IMR-90 (cell line): ENCODE data around the gene SLC23A3. TPM values are rescaled to one million over a fixed set of nuclear protein-coding genes. Genes with fewer than 3 reads are reported as not detected.

Experiments used
- ATAC-seq: fragments of 200-7000 bp; cut with Tn5 transposase; 2 replicates; pipeline ENCODE4 v1.9.1; 2020; ENCODE audit warnings: low read depth, mild to moderate bottlenecking, moderate library complexity
- BruUV-seq: library from RNA; stranded (reverse); fragments of 400-500 nt; replicated peaks from 2 replicates; lab custom pipeline; 2021; lab: Mats Ljungman, UMichigan
- CTCF ChIA-PET: fragments of 300-600 bp; formaldehyde crosslinking; extraction: SDS; loops from one replicate; lab custom pipeline; 2021; ENCODE audit warnings: antibody characterized with exemption; lab: Yijun Ruan, JAX
- POLR2A ChIA-PET: fragments of 300-600 bp; sonication (Branson Sonifier 250); formaldehyde crosslinking; loops from one replicate; lab custom pipeline; 2022; ENCODE audit warnings: antibody characterized with exemption; ENCODE audit not compliant: unreplicated experiment; lab: Charles Lee
- DNase-seq: peaks from one replicate; pipeline ENCODE4 v3.0.0; 2013
- H2AFZ ChIP-seq: replicated peaks from 2 replicates; pipeline ENCODE3; 2013; ENCODE audit warnings: low read length, mild to moderate bottlenecking; ENCODE audit not compliant: poor library complexity
- H2AK5ac ChIP-seq: 2 replicates; pipeline ENCODE4 v1.6.1; 2013; ENCODE audit warnings: low read depth, low read length, inconsistent platforms
- H2AK9ac ChIP-seq: replicated peaks from 2 replicates; pipeline ENCODE3; 2013; ENCODE audit warnings: mild to moderate bottlenecking, low read depth, low read length, moderate library complexity; ENCODE audit not compliant: poor library complexity
- H2BK120ac ChIP-seq: 2 replicates; pipeline ENCODE4 v1.6.1; 2013; ENCODE audit warnings: low read depth, low read length, inconsistent platforms
- H2BK15ac ChIP-seq: 3 replicates; pipeline ENCODE4 v1.6.1; 2013; ENCODE audit warnings: low read depth, low read length, inconsistent platforms
- H2BK20ac ChIP-seq: 2 replicates; pipeline ENCODE4 v1.6.1; 2013; ENCODE audit warnings: low read depth, mild to moderate bottlenecking, inconsistent platforms, low read length, moderate library complexity
- H2BK5ac ChIP-seq: 2 replicates; pipeline ENCODE4 v1.6.1; 2013; ENCODE audit warnings: mild to moderate bottlenecking, low read depth, low read length, inconsistent platforms; ENCODE audit not compliant: poor library complexity, severe bottlenecking
- H3K14ac ChIP-seq: replicated peaks from 2 replicates; pipeline ENCODE4 v1.6.1; 2013; ENCODE audit warnings: low read depth, low read length, inconsistent platforms
- H3K18ac ChIP-seq: 2 replicates; pipeline ENCODE4 v1.6.1; 2013; ENCODE audit warnings: low read depth, low read length, control low read depth
- H3K23ac ChIP-seq: 2 replicates; pipeline ENCODE4 v1.6.1; 2013; ENCODE audit warnings: low read depth, low read length, inconsistent platforms
- H3K27ac ChIP-seq: 2 replicates; pipeline ENCODE4 v1.5.1; 2013; ENCODE audit warnings: mild to moderate bottlenecking, control low read depth, low read length; ENCODE audit not compliant: insufficient read depth
- H3K27me3 ChIP-seq: 2 replicates; pipeline ENCODE4 v1.6.1; 2013; ENCODE audit warnings: low read length; ENCODE audit not compliant: control insufficient read depth, insufficient read depth
- H3K36me3 ChIP-seq: 2 replicates; pipeline ENCODE4 v1.6.1; 2013; ENCODE audit warnings: low read length, mixed read lengths; ENCODE audit not compliant: control insufficient read depth, insufficient read depth
- H3K4ac ChIP-seq: 2 replicates; pipeline ENCODE4 v1.6.1; 2013; ENCODE audit warnings: low read depth, low read length, inconsistent platforms
- H3K4me1 ChIP-seq: 2 replicates; pipeline ENCODE4 v1.6.1; 2013; ENCODE audit warnings: low read length, mixed read lengths; ENCODE audit not compliant: control insufficient read depth, insufficient read depth
- H3K4me2 ChIP-seq: 2 replicates; pipeline ENCODE4 v1.6.1; 2013; ENCODE audit warnings: low read depth, mild to moderate bottlenecking, control low read depth, low read length, moderate library complexity
- H3K4me3 ChIP-seq: 2 replicates; pipeline ENCODE4 v1.5.1; 2013; ENCODE audit warnings: low read depth, mild to moderate bottlenecking, control low read depth, low read length, moderate library complexity; ENCODE audit not compliant: insufficient read depth
- H3K56ac ChIP-seq: 2 replicates; pipeline ENCODE4 v1.6.1; 2013; ENCODE audit warnings: low read length, inconsistent platforms; ENCODE audit not compliant: insufficient read depth; ENCODE audit errors: extremely low read depth
- H3K79me1 ChIP-seq, 2 experiments: 2 replicates each; pipeline ENCODE4 v1.6.1; 2013; ENCODE audit warnings: low read length in 2 of 2, inconsistent platforms in 1 of 2, low read depth in 1 of 2
- H3K9ac ChIP-seq: 2 replicates; pipeline ENCODE4 v1.6.1; 2013; ENCODE audit warnings: low read depth, low read length, control low read depth
- H3K9me1 ChIP-seq: 2 replicates; pipeline ENCODE4 v1.6.1; 2013; ENCODE audit warnings: low read length, inconsistent platforms; ENCODE audit not compliant: insufficient read depth
- H3K9me3 ChIP-seq: 2 replicates; pipeline ENCODE4 v1.6.1; 2013; ENCODE audit warnings: low read length; ENCODE audit not compliant: control insufficient read depth, insufficient read depth
- H4K20me1 ChIP-seq: 2 replicates; pipeline ENCODE4 v1.6.1; 2013; ENCODE audit warnings: low read length, inconsistent platforms; ENCODE audit not compliant: insufficient read depth
- H4K5ac ChIP-seq: 2 replicates; pipeline ENCODE4 v1.6.1; 2013; ENCODE audit warnings: mild to moderate bottlenecking, low read depth, low read length, control low read depth
- H4K8ac ChIP-seq, 2 experiments: 2 replicates each; pipeline ENCODE4 v1.6.1; 2013; ENCODE audit warnings: low read depth in 2 of 2, low read length in 2 of 2, control low read depth in 1 of 2, inconsistent platforms in 1 of 2
- H4K91ac ChIP-seq: 2 replicates; pipeline ENCODE4 v1.6.1; 2013; ENCODE audit warnings: low read depth, low read length, inconsistent platforms; ENCODE audit not compliant: insufficient read depth
- WGBS, 2 experiments: methylation state at CpG; one replicate each; pipeline versions ENCODE4 v1.1.5 to v1.1.7; 2013; ENCODE audit warnings: missing lambda C conversion rate in 2 of 2; ENCODE audit not compliant: insufficient read length in 1 of 2; ENCODE audit errors: extremely low coverage in 2 of 2; 5-methylcytosine and 5-hydroxymethylcytosine counted together
- dilution Hi-C: fragments of 300-500 bp; cut with HindIII; formaldehyde crosslinking; loops from one replicate; pipeline ENCODE4 v1.14.3; 2018; ENCODE audit warnings: low sequenced_read_pairs; ENCODE audit not compliant: unreplicated experiment
- in situ Hi-C: fragments of 300-500 bp; cut with MboI; formaldehyde crosslinking; loops from 3 replicates; pipeline ENCODE4 v1.14.3; 2019; ENCODE audit warnings: low sequenced_read_pairs, inconsistent platforms, mixed read lengths
- intact Hi-C: fragments of 100-400 bp; cut with micrococcal nuclease; formaldehyde crosslinking; loops from 2 replicates; pipeline ENCODE4 v1.10.0; 2022
- polyA plus RNA-seq, 3 experiments: library from polyadenylated mRNA; depleted of rRNA; stranded (reverse); fragments of >200 nt; gene quantifications; 2 replicates each; pipeline ENCODE4 v1.2.3, GENCODE V29; 2012; ENCODE audit warnings: low replicate concordance in 1 of 3
- total RNA-seq: library from RNA; depleted of rRNA; stranded (reverse); fragments of >200 nt; gene quantifications from 2 replicates; pipeline ENCODE4 v1.2.3, GENCODE V29; 2012
- TF ChIP-seq, protein P1 (sequence below): fragments of 150-350 bp; IDR thresholded peaks from 2 replicates; pipeline ENCODE4 v1.6.1; 2017; ENCODE audit warnings: mild to moderate bottlenecking, antibody characterized with exemption, low read length, low read depth

SLC23A3 gene
- total and polyA plus RNA-seq, 2 of the 4 experiments (the other 2 are of a cell fraction): 0.18 to 0.65 TPM

DNA sequence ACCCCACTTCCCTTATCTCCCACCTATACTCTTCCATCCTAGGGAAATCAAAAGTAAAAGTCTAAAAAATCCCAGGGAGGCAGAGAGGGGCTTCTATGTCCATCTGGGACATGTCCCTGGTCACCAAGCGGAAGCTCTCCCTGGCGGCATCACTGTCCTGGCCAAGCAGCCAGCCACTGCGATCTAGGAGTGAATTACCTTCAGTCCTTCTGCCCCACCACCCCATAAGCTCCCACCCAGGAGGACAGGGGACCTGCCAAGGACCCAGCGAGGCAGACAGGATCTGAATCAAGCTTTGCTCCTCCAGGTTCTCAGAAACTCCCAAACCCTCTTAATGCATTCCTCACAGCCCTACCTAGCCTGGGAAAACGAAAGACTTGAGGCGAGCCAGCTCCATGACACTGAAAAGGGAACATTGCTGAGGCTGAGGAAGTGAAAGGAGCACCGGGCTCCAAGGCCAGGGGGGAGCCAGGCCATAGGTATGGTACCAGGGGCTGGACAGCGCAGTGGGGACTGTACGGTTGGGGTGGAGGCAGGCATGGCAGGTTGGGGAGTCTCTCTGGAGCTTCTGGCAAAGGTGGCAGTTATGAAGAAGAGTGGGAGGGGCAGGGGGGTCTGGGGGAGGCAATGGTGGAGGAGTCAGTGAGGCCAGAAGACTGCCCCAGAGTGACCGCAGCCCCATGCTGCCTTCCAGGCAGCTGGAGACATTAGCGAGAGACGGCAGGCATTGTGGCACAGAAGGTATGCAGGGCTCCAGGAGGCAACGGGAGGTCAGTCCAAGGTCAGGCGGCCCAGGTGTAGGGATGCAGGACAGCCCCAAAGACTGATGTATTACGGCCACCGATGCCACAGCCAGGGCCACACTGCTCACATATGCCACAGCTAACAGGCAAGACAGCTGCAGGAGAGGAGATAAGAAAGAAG is 2.7 kb upstream of the SLC23A3 start:
- ATAC-seq: no peak
- POLR2A ChIA-PET: no interaction called here

More for the DNA sequence above, 2.7 kb upstream of the SLC23A3 start:
- Histone ChIP-seq H2AK9ac (no peak overlapping the region), H2BK5ac (no peak overlapping the region), H3K4me1 (peaks cover 5% of the 10 kb centered on the region; the same call in 1 of the 2 replicates), H2BK20ac (no peak overlapping the region), H3K9me1 (0 out of 2 replicates have a peak, but pooled peaks cover 4% of the 10 kb centered on the region), H3K9ac (no peak overlapping the region), H3K36me3 (peaks cover 20% of the 10 kb centered on the region), H3K27ac (no peak overlapping the region), H2BK120ac (no peak overlapping the region), H2BK15ac (no peak overlapping the region), H3K27me3 (no peaks in the 10 kb centered on the region), H3K56ac (0 out of 2 replicates have a peak overlapping the region, but pooled peaks have one; percentile 3), H4K5ac (no peak overlapping the region), H3K4ac (no peak overlapping the region), H4K20me1 (peaks cover 7% of the 10 kb centered on the region; the same call in 1 of the 2 replicates), H4K91ac (no peak overlapping the region), H3K4me2 (no peak overlapping the region), H3K79me1 (peaks cover 3 to 21% of the 10 kb centered on the region in 2 experiments; a peak in 2 of 4 replicates), H3K18ac (no peak overlapping the region), H2AK5ac (no peak overlapping the region), H4K8ac (no peak overlapping the region), H3K14ac (no peak overlapping the region), H3K4me3 (no peak overlapping the region), H3K9me3 (no peaks in the 10 kb centered on the region), H3K23ac (no peak overlapping the region), H2AFZ (no peak overlapping the region)
- intact Hi-C loops (no loop called here), dilution Hi-C loops (no loop called here), in situ Hi-C loops (loop anchor here (5.0 kb wide), 2 partner anchors 35 to 125 kb away; partner anchors contain the start of gene ZFAND2B)
- CTCF ChIA-PET: interaction anchor here (1.2 to 1.5 kb wide), 2 partner anchors 107 to 123 kb away, joined by 3 to 4 read pairs; partner anchors contain the start of gene DNAJB2
- TF ChIP-seq, protein P1, sequence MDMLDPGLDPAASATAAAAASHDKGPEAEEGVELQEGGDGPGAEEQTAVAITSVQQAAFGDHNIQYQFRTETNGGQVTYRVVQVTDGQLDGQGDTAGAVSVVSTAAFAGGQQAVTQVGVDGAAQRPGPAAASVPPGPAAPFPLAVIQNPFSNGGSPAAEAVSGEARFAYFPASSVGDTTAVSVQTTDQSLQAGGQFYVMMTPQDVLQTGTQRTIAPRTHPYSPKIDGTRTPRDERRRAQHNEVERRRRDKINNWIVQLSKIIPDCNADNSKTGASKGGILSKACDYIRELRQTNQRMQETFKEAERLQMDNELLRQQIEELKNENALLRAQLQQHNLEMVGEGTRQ: no peak
- WGBS, 2 experiments: 100% methylated on average over 2 of the region's 16 CpGs; no CpG with 5 or more reads in 1 of the 2 experiments
- BruUV-seq: no TSS peak
- no peak for DNase-seq
